A204.1 (cell line): Measurements from ENCODE around the gene LPAR5.

ENCODE experiments used
- FAIRE-seq: peaks from 2 replicates; lab custom pipeline; 2012; peaks lifted over from hg19 to GRCh38; lab: Jason Lieb, UNC

LPAR5 gene

DNA sequence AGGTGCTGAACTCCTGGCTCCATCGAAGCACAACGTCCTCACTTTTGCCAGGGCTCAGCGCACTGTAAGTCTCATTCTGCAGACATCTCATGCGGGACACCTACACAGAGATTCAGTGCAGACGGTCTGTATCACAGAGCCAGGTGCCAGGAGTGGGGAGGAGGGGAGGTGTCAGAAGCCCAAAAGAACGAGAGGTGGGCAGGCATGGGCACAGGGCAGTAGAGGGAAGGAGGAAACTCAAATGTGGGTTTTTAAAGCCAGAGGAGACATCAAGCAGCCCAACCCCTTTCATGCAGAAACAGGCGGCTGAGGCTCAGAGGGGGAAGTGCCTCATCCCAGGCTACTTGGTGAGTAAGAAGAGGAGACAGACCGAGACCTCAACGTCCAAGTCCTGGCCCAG is 2.5 kb upstream of the LPAR5 start:
- FAIRE-seq: no peak

DNA sequence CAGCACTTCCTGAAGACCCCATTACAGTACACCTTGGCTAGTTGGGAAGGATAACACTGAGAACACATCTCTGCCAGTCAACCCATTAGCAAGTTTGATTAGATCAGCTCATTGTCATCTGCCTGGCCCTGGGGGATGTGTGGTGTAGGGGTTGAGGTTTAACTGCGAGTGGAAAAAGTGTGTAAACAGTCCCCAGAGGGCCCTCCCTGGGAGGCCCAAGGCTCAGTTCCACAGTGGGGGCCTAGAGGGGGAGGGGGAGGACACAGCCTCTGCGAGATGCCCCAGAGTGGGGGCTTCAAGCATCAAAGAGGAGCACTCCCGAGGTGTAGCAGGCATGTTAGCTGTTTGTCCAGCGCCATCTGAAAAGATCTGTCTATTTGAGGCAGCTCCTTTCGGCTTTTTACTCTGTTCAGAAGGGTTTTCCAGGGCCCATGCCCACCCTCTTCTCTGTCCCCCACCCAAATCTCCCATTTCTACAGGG is 344 bp downstream of the LPAR5 start:
- FAIRE-seq: no peak

DNA sequence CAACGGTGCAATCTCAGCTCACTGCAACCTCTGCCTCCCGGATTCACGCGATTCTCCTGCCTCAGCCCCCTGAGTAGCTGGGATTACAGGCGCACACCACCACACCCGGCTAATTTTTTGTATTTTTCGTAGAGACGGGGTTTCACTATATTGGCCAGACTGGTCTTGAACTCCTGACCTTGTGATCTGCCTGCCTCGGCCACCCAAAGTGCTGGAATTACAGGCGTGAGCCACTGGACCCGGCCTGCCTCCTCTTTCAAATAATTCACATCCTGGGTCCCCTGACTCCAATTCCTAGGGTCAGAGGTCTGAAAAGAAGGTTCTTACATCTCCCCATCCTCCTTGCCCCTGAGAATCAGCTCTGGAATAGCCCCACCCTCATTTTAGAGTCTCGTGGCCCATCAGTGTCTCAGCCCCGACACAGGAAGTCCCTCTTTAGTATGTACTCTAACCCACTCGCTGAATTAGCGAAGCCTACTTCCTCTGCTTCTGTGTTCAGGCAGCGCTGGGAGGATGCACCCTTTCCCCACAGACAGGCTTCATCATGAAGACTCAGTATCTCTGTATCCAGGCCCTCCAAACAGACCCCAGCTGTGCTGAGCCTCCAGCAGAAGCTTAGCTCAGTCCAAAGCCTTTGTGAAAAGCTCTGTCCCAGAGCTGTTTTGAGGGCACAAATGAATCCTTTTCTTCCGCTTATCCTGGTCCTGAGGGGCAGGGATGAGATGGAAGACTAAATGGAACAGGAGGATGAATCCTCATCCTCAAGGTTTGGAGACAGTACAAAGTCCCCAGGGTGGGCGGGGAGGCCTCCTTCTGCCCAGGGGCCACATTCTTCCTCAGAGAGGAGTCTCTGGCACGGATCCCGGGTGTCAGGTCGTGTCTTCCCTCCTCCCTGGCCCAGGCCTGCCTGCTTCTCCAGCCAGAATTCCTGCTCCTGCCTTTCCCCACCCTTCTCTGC is 3.5 kb downstream of the LPAR5 start:
- FAIRE-seq: no peak

DNA sequence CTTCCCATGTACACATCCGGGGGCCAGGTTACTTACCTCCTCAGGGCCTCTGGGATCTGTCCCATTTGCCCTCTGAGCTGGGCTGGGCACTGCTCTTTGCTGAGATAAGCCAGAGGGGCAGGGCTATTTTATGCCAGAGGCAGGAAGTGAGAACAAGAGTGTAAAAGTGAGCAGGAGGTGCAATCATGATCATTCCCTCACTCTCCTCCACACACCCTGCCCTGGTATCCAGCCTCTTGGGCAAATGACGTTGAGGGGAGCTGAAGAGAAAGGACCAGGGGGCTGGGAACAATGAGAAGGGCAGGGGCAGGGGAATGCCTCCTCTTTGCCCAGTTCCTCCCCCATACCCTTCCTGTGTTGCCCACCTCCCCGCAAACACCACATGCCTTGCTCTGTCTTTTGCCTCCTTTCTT is 4.2 kb downstream of the LPAR5 start:
- no peak for FAIRE-seq

DNA sequence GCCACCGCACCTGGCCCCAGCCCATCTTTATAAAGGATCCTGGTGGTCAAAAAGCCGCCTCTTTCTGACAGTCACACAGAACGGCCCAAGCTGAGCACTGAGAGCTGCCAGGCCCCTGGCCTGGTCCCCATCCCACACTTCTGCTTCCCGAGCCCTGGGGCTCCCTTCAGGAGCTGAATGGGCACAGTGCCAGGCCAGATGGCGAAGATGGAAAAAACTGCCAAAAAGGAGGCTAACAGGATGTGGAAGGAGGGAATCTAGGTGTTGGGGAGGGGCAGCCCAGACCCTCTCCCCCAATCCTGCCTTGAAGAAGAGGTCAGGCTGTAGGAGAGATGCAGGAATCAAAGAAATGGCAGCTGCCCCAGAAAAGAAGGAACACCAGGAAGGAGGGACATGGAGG is 5.0 kb downstream of the LPAR5 start:
- FAIRE-seq: no peak

DNA sequence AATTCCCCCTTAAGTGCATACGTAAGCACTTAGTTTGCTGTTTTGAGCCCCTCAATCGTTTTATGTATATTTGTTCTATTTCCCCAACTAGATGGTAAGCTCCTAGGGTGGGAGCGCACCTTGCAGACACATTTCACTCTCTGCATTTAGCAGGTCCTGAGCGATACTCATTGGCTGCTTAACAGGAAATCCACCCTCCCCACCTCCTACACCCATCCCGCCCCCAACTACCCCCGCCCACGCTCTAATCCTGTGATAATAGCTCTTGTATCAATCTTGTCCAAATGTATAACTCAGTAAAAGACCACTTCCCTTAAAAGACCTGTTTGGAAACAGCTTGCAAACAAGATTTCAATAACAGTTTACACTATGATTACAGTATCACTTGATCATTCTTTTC is 8.1 kb downstream of the LPAR5 start:
- no peak for FAIRE-seq

DNA sequence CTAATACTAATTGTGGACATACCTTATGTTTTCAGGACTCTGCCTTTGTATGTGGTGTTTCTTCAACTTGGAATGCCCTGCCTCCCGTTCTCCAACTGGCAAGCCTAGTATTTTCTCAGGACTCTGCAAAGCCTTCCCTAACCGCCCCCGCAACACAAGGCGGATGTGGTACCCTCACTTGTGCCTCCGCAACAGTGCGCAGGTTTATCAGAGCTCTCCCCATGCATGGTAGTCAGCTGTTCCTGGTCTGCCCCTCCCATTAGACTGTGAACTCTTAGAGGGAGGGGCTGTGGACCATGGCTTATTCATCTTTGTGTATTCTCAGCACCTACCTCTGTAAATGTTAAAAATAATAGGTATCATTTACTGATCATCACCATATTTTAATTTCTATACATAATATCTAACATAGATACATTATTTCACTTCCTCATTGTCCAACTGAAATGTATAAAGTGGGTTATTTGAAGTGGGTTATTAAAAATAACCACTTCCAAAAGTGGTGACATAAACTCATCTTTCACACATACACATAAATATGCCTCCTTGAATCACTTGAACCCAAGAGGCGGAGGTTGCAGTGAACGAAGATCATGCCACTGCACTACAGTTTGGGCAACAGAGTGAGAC is 9.0 kb downstream of the LPAR5 start:
- no peak for FAIRE-seq

DNA sequence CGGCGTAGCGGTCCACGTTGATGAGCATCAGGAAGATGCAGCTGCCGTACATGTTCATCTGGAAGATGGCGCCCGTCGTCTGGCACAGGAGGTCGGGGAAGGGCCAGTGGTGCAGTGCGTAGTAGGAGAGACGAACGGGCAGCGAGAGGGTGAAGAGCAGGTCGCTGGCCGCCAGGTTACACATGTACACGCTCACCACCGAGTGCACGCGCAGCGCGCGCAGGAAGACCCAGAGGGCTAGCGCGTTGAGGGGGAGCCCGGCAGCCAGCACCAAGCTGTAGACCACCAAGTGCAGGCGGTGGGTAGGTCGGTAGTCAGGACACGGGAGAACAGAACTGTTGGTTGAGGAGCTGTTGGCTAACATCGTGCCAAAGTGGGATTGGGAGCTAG is 14.9 kb downstream of the LPAR5 start:
- no peak for FAIRE-seq

DNA sequence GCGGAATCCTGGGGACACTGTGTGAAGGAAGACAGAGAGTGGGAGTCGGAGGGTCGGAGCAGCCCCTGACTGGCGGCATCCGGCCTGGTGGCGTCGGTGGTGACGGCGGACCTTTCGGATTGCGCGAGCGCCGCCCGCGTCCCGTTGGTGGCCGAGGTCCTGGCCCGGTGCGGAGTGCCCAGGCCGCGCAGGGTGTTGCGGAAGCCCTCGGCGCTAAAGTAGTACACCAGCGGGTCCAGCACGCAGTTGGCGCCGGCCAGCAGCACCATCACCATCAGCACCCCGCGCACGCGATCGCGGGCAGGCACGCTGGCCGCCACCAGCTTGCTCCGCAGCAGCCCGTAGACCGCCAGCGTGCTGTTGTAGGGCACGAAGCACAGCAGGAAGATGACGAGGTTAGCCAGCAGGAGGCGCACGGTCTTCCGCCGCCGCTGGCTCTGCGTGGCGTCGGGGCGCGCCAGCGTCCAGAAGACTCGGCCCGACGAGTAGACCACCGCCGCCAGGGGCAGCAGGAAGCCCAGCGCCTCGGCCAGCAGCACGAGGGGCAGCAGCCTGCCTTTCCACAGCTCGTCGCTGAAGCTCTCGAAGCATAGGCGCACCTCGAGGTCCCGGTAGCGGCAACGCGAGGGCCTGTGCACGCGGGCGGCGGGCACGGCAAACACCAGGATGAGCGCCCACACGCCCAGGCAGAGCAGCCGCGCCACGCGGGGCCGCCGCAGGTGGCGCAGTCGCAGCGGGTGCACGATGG is 15.4 kb downstream of the LPAR5 start:
- FAIRE-seq: no peak

DNA sequence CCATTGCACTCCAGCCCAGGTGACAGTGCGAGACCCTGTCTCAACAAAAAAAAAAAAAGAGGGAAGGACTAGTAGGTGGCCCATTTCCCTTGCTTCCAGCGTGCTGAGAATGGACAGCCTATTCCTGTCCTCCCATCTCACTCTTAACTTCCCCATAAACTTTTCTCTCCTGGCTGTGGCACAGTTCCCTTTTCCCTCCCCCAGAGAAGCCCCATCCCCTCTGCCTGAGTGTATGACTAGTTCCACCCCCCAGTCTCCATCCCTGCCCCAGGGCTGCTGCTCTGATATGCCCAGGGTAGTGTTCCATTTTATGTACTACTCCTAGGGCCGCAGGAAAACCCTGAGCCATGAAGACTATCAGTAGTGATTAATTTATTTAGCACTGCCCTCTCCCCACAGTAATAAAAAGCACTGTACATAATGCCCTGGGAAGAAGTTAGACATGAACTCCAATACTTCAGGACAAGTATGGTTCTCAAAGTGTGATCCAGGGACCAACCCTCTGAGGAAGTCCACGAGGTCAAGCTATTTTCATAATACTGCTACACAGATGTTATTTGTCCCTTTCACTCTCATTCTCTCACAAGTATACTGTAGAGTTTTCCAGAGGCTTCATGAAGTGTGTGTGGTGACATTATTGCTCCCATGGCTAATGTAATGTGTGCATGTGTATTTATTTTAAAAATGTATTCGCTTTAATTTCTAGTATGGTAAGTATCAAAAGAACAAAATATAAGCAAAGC is 17.1 kb downstream of the LPAR5 start:
- FAIRE-seq: no peak

DNA sequence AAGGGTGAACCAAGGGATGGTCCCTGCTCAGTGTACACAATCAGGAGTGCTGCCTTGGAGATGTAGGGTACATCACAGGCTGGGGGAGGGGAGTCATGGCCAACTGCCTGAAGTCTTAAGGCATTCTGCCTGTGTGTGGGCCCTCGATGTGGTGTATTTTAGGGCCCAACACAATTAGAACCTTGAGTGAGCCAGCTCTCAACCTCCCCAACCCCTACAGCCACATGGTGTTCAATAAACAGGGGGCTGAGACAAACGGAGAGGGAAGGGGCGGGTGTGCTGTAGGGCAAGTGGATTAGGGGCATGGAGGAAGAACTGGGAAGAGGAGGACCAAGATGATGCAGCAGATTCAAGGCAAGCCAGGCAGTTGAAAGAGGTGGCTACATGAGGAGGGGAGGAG is 20.0 kb downstream of the LPAR5 start:
- FAIRE-seq: no peak

DNA sequence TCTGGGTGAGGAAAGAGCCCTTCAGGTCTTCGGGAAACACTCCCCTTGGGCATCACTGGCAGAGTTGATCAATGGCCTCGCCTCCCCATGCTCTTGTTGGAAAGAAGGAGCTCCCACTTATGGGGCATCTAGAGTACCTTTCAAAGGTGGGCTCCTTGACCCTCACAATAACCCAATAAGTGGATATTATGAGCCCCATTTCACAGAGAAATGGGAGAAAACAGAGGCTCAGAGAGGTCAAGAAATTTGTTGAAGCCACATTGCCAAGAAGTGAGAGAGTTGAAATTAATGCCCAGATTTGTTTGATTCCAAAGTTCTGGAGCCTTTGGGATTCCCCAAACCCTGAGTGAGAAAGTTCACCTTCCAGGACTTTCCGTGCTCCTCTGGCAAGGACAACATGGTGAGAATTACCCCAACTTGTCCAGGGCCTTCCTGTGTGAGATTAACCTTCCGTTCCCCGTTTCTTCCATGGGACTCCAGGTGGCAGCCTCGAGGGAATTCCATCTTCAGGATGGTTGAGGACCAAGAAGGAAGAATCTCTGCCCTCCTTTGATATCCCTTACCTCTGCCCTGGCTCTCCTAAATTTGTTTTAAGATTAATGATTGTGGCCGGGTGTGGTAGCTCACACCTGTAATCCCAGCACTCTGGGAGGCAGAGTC is 21.1 kb downstream of the LPAR5 start:
- FAIRE-seq: no peak

DNA sequence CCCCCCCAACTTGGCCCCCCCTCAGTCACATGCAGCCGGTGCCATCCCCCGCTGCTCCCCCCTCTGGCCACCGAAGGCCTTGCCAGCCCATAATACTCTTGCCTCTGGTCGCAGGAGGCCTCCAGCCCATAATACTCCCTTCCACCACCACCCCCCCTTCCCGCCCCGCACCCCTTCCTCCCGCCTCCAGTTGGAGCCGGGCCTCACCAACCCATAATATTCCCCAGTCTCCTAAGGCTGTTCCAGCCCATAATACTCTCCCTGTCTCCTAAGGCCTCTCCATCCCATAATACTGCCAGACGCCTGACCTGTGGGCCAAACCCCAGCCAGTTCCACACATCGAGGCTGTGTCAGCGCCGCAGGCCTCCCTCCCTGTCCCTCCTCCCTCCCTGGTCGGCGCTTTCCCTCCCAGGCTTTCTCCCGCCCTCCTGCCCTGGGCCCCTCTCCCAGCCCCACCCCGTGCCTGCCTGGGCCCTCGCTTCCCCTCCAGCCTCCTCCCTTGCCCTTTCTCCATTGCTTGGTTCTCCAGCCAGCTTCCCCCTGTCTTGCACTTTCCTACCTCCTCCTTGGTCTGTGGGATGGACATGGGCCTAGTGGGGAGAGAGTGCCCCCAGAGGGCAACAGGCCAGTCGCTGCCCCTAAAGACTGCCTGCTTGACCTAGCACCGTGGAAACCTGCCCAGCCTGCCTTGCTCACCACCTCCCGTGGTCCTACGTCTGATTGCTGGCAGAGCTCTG is 21.8 kb downstream of the LPAR5 start:
- no peak for FAIRE-seq

DNA sequence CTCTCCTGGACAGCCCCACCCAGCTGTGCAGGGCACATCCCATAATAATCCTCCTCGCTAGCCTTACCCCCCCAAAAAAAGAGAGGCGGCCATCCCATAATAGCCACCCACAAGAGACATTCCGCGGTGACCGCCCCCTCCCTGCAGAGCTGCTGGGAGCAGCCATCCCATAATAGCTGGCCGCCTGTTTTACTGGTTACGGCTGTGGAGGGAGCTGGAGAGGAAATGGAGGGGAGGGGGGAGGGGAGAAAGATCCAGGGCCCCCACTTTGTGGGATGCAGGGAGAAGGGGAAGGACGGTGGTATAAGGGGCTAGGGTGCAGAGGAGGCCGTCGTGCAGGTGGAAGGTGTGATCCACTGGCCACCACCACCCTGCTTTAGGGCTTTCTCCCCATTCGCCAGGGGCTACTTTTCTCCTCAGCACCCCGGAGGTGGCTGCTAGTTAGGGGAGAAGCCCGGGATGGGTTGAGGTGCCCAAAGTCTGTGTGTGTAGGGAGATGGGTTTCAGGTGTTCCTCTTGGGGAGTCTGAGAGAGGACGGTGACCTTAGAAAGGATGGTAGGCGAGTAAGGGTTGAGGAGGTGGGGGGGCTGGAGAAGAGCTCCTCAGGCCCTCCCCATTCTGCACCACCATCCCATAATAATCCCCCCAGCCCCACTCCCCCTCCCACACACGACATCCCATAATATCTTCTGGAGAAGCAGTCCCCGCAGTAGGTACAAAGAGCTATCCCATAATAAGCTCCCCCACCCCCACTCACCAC is 22.6 kb downstream of the LPAR5 start:
- no peak for FAIRE-seq

DNA sequence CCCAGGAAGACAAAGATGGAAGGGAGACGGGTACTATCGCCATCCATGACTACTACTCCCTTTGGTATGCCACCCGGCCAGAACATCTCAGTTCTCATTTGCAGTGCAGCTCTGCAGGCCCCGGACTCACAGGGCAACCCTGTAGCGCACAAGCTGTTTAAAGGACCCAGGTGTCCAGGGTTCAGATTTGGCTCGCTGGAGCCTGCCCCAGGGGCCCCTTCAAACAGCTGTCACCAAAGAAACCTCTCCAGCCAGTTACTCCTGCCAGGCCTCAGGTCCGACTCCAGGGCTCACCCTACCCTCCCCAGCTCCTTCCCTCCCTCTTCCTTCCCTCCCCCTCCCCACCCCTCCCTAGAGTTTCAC is 23.1 kb downstream of the LPAR5 start:
- no peak for FAIRE-seq

DNA sequence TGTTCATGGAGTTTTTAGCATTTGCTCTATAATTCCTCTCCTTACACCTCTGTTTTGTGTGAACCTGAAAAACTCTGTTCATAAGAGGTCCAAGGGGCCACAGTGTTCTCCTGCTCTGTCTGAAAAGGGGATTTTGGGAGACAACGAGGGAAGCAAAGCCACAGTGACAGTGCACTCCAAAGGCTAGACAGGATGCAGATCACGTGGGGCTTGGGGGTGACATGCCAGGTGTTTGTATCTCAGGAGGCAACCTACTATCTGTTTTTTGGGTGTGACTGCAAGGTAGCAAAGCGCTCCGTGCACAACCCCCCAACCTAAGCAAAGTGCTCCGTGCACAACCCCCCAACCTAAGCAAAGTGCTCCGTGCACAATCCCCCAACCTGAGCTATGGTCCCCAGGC is 23.5 kb downstream of the LPAR5 start:
- no peak for FAIRE-seq

DNA sequence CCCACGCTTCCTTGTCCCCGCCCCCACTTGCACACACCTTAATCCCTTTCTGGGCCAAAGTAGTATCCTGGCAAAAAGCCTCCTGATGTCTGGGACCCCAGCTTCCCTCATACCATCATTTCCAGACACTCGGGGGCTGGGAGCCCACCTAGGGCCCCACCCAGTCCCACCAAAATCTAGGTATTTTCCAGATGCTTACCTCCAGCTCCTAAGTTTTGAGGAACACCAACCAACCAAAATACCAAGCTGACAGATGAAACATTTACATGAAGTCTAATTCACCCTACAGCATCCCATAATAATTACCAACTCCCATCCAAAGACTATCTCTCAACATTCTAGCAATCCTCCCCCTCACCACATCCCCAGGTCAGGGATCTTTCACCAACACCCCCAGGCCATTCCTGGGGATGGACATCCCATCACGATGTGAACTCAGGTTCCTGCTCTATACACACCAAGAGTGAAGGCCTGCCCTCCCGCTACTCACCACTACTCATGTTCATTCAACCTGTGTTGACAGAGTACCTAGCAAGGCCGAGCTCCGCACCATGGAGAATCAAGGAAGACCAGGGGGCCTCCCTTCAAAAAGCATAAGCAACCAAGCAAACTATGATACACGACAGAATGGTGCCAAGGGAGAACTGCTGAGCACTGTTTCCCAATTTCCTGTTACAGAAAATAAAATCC is 27.0 kb downstream of the LPAR5 start:
- FAIRE-seq: no peak

DNA sequence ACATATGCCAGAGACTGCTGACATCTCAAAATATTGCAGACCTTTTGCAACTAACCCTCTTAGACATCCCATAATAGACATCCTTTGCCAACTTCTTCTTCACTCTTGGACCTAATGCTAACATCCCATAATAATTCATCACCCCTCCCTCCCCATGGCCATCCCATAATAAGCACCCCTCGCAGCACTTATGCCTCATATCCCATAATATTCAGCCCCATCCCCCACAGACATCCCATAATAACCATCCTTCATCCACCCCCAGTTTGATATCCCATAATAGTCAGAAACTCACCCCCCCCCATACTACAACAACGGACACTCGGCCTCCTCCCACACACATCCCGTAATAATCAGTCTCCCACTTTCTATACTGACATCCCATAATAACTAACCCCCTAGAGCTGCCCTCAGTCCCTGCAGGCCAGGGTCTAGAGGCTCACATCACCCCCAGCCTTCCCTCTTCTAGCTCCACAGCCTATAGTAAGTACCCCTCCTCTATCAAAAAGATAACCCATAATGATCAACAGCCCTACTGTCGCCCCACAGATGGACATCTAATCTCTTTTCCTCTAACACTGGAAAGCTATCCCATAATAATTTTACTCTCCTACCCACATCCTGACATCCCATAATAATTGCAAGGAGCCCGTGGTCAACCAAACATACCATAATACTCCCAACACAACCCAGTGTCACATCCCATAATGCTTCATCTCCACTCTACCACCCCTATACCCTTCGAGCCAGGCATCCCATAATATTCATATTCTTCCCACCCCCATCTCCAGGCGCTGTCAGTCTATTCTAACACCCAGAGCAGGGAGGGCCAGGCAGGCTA is 27.8 kb downstream of the LPAR5 start:
- FAIRE-seq: no peak
